ENCODE data around the gene MATN4. TPM values are rescaled to one million over a fixed set of nuclear protein-coding genes. Genes with fewer than 3 reads are reported as not detected.

The MATN4 gene
- total RNA-seq, 1 donor from 2014 or later: not detected

- TF ChIP-seq CTCF (IDR thresholded peaks at IDR 0.05; ENCODE audit: borderline replicate concordance): no peak
- Histone ChIP-seq H3K27me3 (ENCODE audit: low read depth) (peaks cover 94% of the 10 kb centered on the region), H3K27ac (replicated peaks) (no peak overlapping the region), H3K4me1 (peaks cover 4% of the 10 kb centered on the region), H3K36me3 (no peaks in the 10 kb centered on the region), H3K4me3 (no peak overlapping the region), H3K9me3 (replicated peaks) (no peaks in the 10 kb centered on the region)
- DNase-seq: no peak
- intact Hi-C loops (cut with micrococcal nuclease): no loop called here
Measured at GRCh38 chr20:45309075-45309474, 976 bp upstream of the MATN4 start.

DNA sequence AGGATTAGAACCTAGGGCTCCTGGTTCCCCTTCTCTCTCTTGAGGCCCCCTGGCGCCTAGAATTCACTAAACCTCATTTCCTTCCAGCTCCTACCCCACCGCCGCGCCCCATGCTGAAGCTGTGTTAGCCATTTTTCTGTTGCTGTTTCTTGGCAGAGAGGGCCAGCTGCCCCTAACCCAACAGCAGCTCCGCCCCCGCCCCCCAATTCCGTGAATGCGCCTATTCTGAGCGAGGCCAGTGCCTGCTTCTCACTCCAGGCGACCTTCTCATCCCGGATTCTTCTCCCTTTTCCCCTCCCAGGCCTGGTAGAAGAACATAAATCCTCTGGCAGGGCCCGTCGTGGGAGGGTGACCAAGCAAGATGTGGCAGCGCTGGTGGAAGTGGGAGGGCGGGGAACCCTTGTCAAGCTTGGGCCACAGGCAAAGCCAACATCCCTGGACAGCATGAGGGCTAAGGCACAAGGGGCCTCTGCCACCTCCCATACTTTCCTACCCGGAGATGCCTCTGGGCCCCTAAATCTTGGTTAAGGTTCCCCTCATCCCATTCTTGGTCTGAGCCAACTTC is 941 bp downstream of the MATN4 start:
- TF ChIP-seq CTCF (IDR thresholded peaks at IDR 0.05; ENCODE audit: borderline replicate concordance): no peak
- intact Hi-C loops (cut with micrococcal nuclease): no loop called here
- Histone ChIP-seq H3K27me3 (ENCODE audit: low read depth) (peaks cover 100% of the 10 kb centered on the region), H3K4me1 (peaks cover 4% of the 10 kb centered on the region), H3K9me3 (replicated peaks) (no peaks in the 10 kb centered on the region), H3K4me3 (no peak overlapping the region), H3K36me3 (no peaks in the 10 kb centered on the region), H3K27ac (replicated peaks) (no peak overlapping the region)
- no peak for DNase-seq

- Histone ChIP-seq H3K9me3 (replicated peaks) (no peaks in the 10 kb centered on the region), H3K27ac (replicated peaks) (no peak within 1 kb of the TSS), H3K36me3 (no peaks in the 10 kb centered on the region), H3K4me1 (peaks cover 4% of the 10 kb centered on the region), H3K4me3 (no peak within 1 kb of the TSS), H3K27me3 (ENCODE audit: low read depth) (peaks cover 100% of the 10 kb centered on the region)
- no peak for DNase-seq
- peak; percentile 75 for TF ChIP-seq CTCF (IDR thresholded peaks at IDR 0.05; ENCODE audit: borderline replicate concordance)
- intact Hi-C loops (cut with micrococcal nuclease): no loop called here
Measured at GRCh38 chr20:45306431-45306982, 1.6 kb downstream of the MATN4 start, which contains the start of gene RBPJL. RBPJL (plus strand) TSS chr20:45306840; CDS start chr20:45306923, 83 bp downstream.

DNA sequence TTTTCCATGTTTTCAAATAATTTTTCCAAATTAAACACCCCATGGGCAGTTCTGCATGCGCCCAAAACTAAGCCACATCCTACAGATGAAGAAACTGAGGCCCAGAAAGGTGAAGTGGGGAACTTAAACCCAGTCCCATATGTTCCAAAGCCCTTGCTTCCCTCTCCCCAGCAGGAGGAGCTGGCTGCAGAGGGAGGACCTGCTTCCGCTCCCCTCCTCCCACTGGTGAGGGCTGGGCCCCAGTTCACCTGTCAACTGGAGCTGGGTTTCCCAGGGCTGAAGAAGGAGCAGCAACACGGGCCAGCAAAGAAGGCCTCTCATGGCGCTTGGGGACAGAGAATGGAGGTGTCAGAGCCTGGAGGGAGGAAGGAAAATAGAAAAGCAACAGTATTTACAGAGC is 2.8 kb downstream of the MATN4 start:
- Histone ChIP-seq H3K36me3 (no peaks in the 10 kb centered on the region), H3K27ac (replicated peaks) (no peak overlapping the region), H3K27me3 (ENCODE audit: low read depth) (peaks cover 95% of the 10 kb centered on the region), H3K4me3 (no peak overlapping the region), H3K4me1 (peaks cover 4% of the 10 kb centered on the region), H3K9me3 (replicated peaks) (no peaks in the 10 kb centered on the region)
- TF ChIP-seq CTCF (IDR thresholded peaks at IDR 0.05; ENCODE audit: borderline replicate concordance): no peak
- intact Hi-C loops (cut with micrococcal nuclease): no loop called here
- no peak for DNase-seq

GRCh38 chr20:45304464-45304999 is 3.6 kb downstream of the MATN4 start:
- no peak for TF ChIP-seq CTCF (IDR thresholded peaks at IDR 0.05; ENCODE audit: borderline replicate concordance)
- H3K4me1 ChIP-seq: peaks cover 4% of the 10 kb centered on the region
- H3K27me3 ChIP-seq (ENCODE audit: low read depth): peaks cover 88% of the 10 kb centered on the region
- no peaks in the 10 kb centered on the region for H3K36me3 ChIP-seq
- intact Hi-C loops (cut with micrococcal nuclease): no loop called here
- no peak for DNase-seq
- no peak overlapping the region for H3K4me3 ChIP-seq
- no peak overlapping the region for H3K27ac ChIP-seq (replicated peaks)
- no peaks in the 10 kb centered on the region for H3K9me3 ChIP-seq (replicated peaks)
